ENCODE data around the gene ARFIP2.

DNA sequence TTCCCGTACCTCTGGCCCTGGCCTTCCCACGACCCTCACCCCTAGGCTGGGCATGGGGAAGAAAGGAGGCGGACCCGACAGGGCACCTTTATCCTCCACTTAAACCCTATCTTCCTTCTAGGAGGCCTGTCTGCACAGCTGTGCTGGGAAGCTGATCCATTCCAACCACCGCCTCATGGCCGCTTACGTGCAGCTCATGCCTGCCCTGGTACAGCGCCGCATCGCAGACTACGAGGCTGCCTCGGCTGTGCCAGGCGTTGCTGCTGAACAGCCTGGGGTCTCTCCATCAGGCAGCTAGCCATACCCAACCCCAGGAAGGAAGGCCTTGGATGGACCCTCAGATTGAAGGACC lies 769 bp upstream of the ARFIP2 start:
- TF ChIP-seq, protein P1, sequence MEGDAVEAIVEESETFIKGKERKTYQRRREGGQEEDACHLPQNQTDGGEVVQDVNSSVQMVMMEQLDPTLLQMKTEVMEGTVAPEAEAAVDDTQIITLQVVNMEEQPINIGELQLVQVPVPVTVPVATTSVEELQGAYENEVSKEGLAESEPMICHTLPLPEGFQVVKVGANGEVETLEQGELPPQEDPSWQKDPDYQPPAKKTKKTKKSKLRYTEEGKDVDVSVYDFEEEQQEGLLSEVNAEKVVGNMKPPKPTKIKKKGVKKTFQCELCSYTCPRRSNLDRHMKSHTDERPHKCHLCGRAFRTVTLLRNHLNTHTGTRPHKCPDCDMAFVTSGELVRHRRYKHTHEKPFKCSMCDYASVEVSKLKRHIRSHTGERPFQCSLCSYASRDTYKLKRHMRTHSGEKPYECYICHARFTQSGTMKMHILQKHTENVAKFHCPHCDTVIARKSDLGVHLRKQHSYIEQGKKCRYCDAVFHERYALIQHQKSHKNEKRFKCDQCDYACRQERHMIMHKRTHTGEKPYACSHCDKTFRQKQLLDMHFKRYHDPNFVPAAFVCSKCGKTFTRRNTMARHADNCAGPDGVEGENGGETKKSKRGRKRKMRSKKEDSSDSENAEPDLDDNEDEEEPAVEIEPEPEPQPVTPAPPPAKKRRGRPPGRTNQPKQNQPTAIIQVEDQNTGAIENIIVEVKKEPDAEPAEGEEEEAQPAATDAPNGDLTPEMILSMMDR (IDR thresholded peaks at IDR 0.05): no peak
- TF ChIP-seq EP300 (IDR thresholded peaks at IDR 0.05) (no peak), POLR2A (IDR thresholded peaks at IDR 0.05) (no peak)
